Kidney (tissue), 14 donors: ENCODE results near the gene SORBS1. TPM values are rescaled to one million over a fixed set of nuclear protein-coding genes. Genes with fewer than 3 reads are reported as not detected.

Experiments
- DNase-seq, 5 donors: peaks; one replicate each; pipeline ENCODE4 v3.0.0-alpha.2; 2013 to 2020
- FAIRE-seq: peaks from 2 replicates; lab custom pipeline; 2012; peaks lifted over from hg19 to GRCh38; lab: Jason Lieb, UNC
- H3K27ac ChIP-seq, 2 donors: one replicate each; pipeline ENCODE4 v1.7.0; 2013; ENCODE audit warnings: low read depth in 2 of 2, low read length in 2 of 2, inconsistent platforms in 1 of 2
- H3K27me3 ChIP-seq: one replicate; pipeline ENCODE4 v1.7.1; 2013; ENCODE audit warnings: low read length, inconsistent platforms; ENCODE audit not compliant: control insufficient read depth, insufficient read depth
- H3K36me3 ChIP-seq, 3 donors: one replicate each; pipeline versions ENCODE4 v1.7.0 to v1.7.1; 2013; ENCODE audit warnings: low read length in 3 of 3, control low read depth in 1 of 3, inconsistent platforms in 1 of 3; ENCODE audit not compliant: insufficient read depth in 3 of 3, control insufficient read depth in 2 of 3
- H3K4me1 ChIP-seq, 3 donors: one replicate each; pipeline versions ENCODE4 v1.7.0 to v1.7.1; 2013; ENCODE audit warnings: low read length in 3 of 3, inconsistent platforms in 1 of 3, low read depth in 1 of 3; ENCODE audit not compliant: control insufficient read depth in 2 of 3, insufficient read depth in 2 of 3
- H3K4me3 ChIP-seq, 3 donors: one replicate each; pipeline versions ENCODE4 v1.7.0 to v1.8.1; 2013; ENCODE audit warnings: low read length in 3 of 3, control low read depth in 1 of 3, inconsistent platforms in 1 of 3
- H3K9ac ChIP-seq, 3 donors: one replicate each; pipeline versions ENCODE4 v1.7.0 to v1.7.1; 2013; ENCODE audit warnings: low read length in 3 of 3, control low read depth in 1 of 3, inconsistent platforms in 1 of 3
- H3K9me3 ChIP-seq, 3 donors: one replicate each; pipeline versions ENCODE4 v1.7.0 to v1.7.1; 2013; ENCODE audit warnings: low read length in 3 of 3, control low read depth in 1 of 3, inconsistent platforms in 1 of 3; ENCODE audit not compliant: control insufficient read depth in 2 of 3, insufficient read depth in 1 of 3
- CTCF ChIP-seq: IDR thresholded peaks from 3 replicates; pipeline ENCODE4 v1.5.1; 2012; ENCODE audit warnings: mild to moderate bottlenecking, moderate library complexity, borderline replicate concordance; ENCODE audit not compliant: insufficient read depth; ENCODE audit errors: extremely low read depth
- intact Hi-C: fragments of 100-400 bp; cut with DNase I; formaldehyde crosslinking; loops from one replicate; pipeline ENCODE4 v1.11.1; 2022
- polyA plus RNA-seq: library from polyadenylated mRNA; stranded (reverse); fragments of 350-450 nt; fragmentation: Illumina TruSeq; extraction: RNeasy Lipid Tissue Mini Kit (QIAGEN cat#74804); gene quantifications from one replicate; pipeline ENCODE4 v1.2.3, GENCODE V29; 2014; ENCODE audit warnings: low read depth, low replicate concordance; ENCODE audit not compliant: insufficient read depth
- total RNA-seq: library from RNA; stranded (reverse); fragmentation: NEBNext Ultra II Directional; extraction: Animal tissue kit (Norgen Biotek cat#: 25700); gene quantifications from one replicate; pipeline ENCODE4 v1.2.1, GENCODE V29; 2021
- donor health status: control.
- donor health status: control.
- donor health status: control.
- donor health status: control.
- donor health status: control.
- donor health status: DM: yes; HTN: yes; CAD: no.
- donor health status: Normal renal cell carcinoma (clear cell type).

The SORBS1 gene
- total and polyA plus RNA-seq, 2 donors from 2014 or later, result 12.2 to 91.7 TPM

DNA sequence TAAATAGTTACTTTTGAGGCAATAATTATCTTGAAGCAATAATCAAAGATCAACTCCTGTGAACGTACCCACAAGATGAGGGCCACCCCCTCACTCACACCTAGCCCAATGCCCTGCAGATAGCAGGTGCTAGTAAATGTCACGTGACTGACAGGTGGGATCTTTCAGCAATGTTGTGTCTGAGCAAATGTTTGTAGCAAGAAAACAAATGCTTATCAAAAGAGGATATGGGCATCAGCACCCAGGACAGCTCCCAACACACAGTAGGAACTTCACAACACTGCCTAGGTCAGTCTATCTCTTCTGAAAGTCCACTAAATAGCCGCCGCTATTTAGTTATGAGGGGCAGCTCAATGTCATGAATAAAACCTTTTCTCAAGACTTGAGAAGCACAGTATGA, 149.5 kb downstream of the SORBS1 start:
- Histone ChIP-seq H3K27ac (no peak overlapping the region), H3K9me3 (no peaks in the 10 kb centered on the region), H3K9ac (no peak overlapping the region), H3K27me3 (no peaks in the 10 kb centered on the region), H3K4me1 (peaks cover 0 to 17% (median 5%) of the 10 kb centered on the region in 3 donors), H3K36me3 (peaks cover 0 to 4% (median 0%) of the 10 kb centered on the region in 3 donors), H3K4me3 (no peak overlapping the region)
- FAIRE-seq (no peak), DNase-seq (no peak)
- intact Hi-C loops, result no loop called here
- no peak for TF ChIP-seq CTCF

- Histone ChIP-seq H3K27me3 (no peaks in the 10 kb centered on the region), H3K4me1 (peaks cover 0 to 9% (median 5%) of the 10 kb centered on the region in 3 donors), H3K9ac (no peak overlapping the region), H3K27ac (peak overlapping the region; percentile 70 to 81), H3K36me3 (peaks cover 0 to 13% (median 0%) of the 10 kb centered on the region in 3 donors), H3K9me3 (no peaks in the 10 kb centered on the region), H3K4me3 (no peak overlapping the region)
- no peak for TF ChIP-seq CTCF
- FAIRE-seq (no peak), DNase-seq (peak in 2 of 5 donors; percentile 38 to 75)
- intact Hi-C loops, result no loop called here
These were observed 151.9 kb downstream of the SORBS1 start for GRCh38 chr10:95408983-95409873.

GRCh38 chr10:95408148-95408960, 152.8 kb downstream of the SORBS1 start:
- no peak for DNase-seq
- Histone ChIP-seq H3K36me3 (peaks cover 0 to 18% (median 0%) of the 10 kb centered on the region in 3 donors), H3K9ac (no peak overlapping the region), H3K27me3 (no peaks in the 10 kb centered on the region), H3K4me1 (peaks cover 0 to 9% (median 5%) of the 10 kb centered on the region in 3 donors), H3K9me3 (no peaks in the 10 kb centered on the region), H3K27ac (peak overlapping the region; percentile 70 to 81), H3K4me3 (no peak overlapping the region)
- intact Hi-C loops, result no loop called here
- FAIRE-seq, result no peak
- no peak for TF ChIP-seq CTCF
